Forelimb muscle (tissue), 1 donor: Measurements from ENCODE around the gene HGFAC. TPM values are rescaled to one million over a fixed set of nuclear protein-coding genes. Genes with fewer than 3 reads are reported as not detected.
"Not testable (repeated sequence)": the region's sequence is repeated elsewhere in the genome, so short reads cannot be mapped to it uniquely, and the experiment has no call there.

ENCODE experiments used
- DNase-seq: peaks from one replicate; pipeline ENCODE4 v3.0.0-alpha.2; 2013; ENCODE audit warnings: low read depth
- polyA plus RNA-seq: library from polyadenylated mRNA; unstranded; fragments of 120-200 nt; gene quantifications from one replicate; pipeline ENCODE4 v1.2.1, GENCODE V29; 2013; ENCODE audit not compliant: insufficient read length

HGFAC gene
- polyA plus RNA-seq, 1 donor: 1.3 TPM

- DNase-seq: no peak
Measured at GRCh38 chr4:3442460-3442958, 741 bp downstream of the HGFAC start.

- DNase-seq: no peak
Measured at GRCh38 chr4:3442959-3443749, 1.4 kb downstream of the HGFAC start.

- no peak for DNase-seq
Measured at GRCh38 chr4:3443750-3444309, 2.1 kb downstream of the HGFAC start.

GRCh38 chr4:3444351-3445110 lies 2.8 kb downstream of the HGFAC start:
- DNase-seq: no peak

GRCh38 chr4:3445111-3445820 lies 3.5 kb downstream of the HGFAC start:
- no peak for DNase-seq

GRCh38 chr4:3445829-3446545 lies 4.2 kb downstream of the HGFAC start:
- no peak for DNase-seq

GRCh38 chr4:3446631-3447320 lies 5.0 kb downstream of the HGFAC start:
- no peak for DNase-seq

- DNase-seq: no peak
Measured at GRCh38 chr4:3447431-3448395, 5.9 kb downstream of the HGFAC start.

- no peak for DNase-seq
Measured at GRCh38 chr4:3449047-3449573, 7.3 kb downstream of the HGFAC start.

- DNase-seq: no peak
Measured at GRCh38 chr4:3449574-3450534, 8.1 kb downstream of the HGFAC start.

- DNase-seq: no peak
Measured at GRCh38 chr4:3450643-3451042, 8.9 kb downstream of the HGFAC start.

GRCh38 chr4:3451956-3452355 lies 10.2 kb downstream of the HGFAC start:
- no peak for DNase-seq

- DNase-seq: no peak
Measured at GRCh38 chr4:3452376-3452775, 10.6 kb downstream of the HGFAC start.

GRCh38 chr4:3455596-3455995 lies 13.8 kb downstream of the HGFAC start:
- DNase-seq: not testable (repeated sequence)

- no peak for DNase-seq
Measured at GRCh38 chr4:3458371-3458770, 16.6 kb downstream of the HGFAC start.

GRCh38 chr4:3459156-3459555 lies 17.4 kb downstream of the HGFAC start:
- not testable (repeated sequence) for DNase-seq

- no peak for DNase-seq
Measured at GRCh38 chr4:3460926-3461325, 19.2 kb downstream of the HGFAC start.
